Ovary (tissue), 9 donors: ENCODE data around the gene ATG14. TPM values are rescaled to one million over a fixed set of nuclear protein-coding genes. Genes with fewer than 3 reads are reported as not detected.

ENCODE experiments used
- DNase-seq, 5 donors: peaks; one replicate each; pipeline ENCODE4 v3.0.0-alpha.2; 2019 to 2020
- H3K27ac ChIP-seq, 2 donors: fragments of 200-600 bp; one replicate each; pipeline versions ENCODE4 v1.5.1 to v1.8.0; 2019 to 2022
- H3K27me3 ChIP-seq: fragments of 200-600 bp; one replicate; pipeline ENCODE4 v1.8.0; 2022
- H3K36me3 ChIP-seq: fragments of 200-600 bp; sonication (generic); one replicate; pipeline ENCODE4 v1.5.1; 2019
- H3K4me1 ChIP-seq: one replicate; pipeline ENCODE4 v1.8.1; 2013; ENCODE audit warnings: mild to moderate bottlenecking, moderate library complexity; ENCODE audit not compliant: insufficient read depth
- H3K4me3 ChIP-seq: fragments of 200-600 bp; sonication (generic); one replicate; pipeline ENCODE4 v1.5.1; 2017
- H3K9me3 ChIP-seq, 2 donors: fragments of 200-600 bp in 1 of 2; sonication (generic) in 1 of 2; one replicate each; pipeline versions ENCODE4 v1.5.1 to v1.8.1; 2013 to 2019; ENCODE audit warnings: mild to moderate bottlenecking in 1 of 2, moderate library complexity in 1 of 2
- CTCF ChIP-seq, 3 donors: fragments of 450-650 bp in 2 of 3; fragments of 200-600 bp in 1 of 3; IDR thresholded peaks; one replicate each; pipeline versions ENCODE4 v1.5.1 to v1.8.0; 2016 to 2022; ENCODE audit warnings: antibody characterized with exemption in 3 of 3, mild to moderate bottlenecking in 1 of 3
- EP300 ChIP-seq: sonication (generic); formaldehyde crosslinking; IDR thresholded peaks from one replicate; pipeline ENCODE4 v1.6.1; 2017; ENCODE audit warnings: antibody characterized with exemption
- POLR2A ChIP-seq: fragments of 450-650 bp; IDR thresholded peaks from one replicate; pipeline ENCODE4 v1.6.1; 2017; ENCODE audit warnings: antibody characterized with exemption, mild to moderate bottlenecking, moderate library complexity
- WGBS, 3 donors: extraction: QIAGEN DNeasy Blood & Tissue Kit in 1 of 3; methylation state at CpG; one replicate each; pipeline versions ENCODE4 v1.1.5 to v1.1.7; 2013 to 2017; 5-methylcytosine and 5-hydroxymethylcytosine counted together
- intact Hi-C, 4 donors: fragments of 100-400 bp; cut with DNase I; formaldehyde crosslinking; loops; one replicate each; pipeline versions ENCODE4 v1.11.0 to v1.15.1; 2022 to 2023
- polyA plus RNA-seq, 2 donors: library from polyadenylated mRNA; stranded (reverse); fragments of 200-250 nt in 1 of 2; fragments of 350-450 nt in 1 of 2; fragmentation: Illumina TruSeq in 1 of 2; extraction: RNeasy Lipid Tissue Mini Kit (QIAGEN cat#74804) in 1 of 2; gene quantifications; one replicate each; pipeline ENCODE4 v1.2.3, GENCODE V29; 2013 to 2014
- total RNA-seq, 7 donors: library from RNA; depleted of rRNA in 2 of 7; stranded (reverse); fragments of >200 nt in 2 of 7; fragmentation: NEBNext Ultra II Directional in 3 of 7; extraction: Animal tissue kit (Norgen Biotek cat#: 25700) in 3 of 7; gene quantifications; one replicate each; pipeline versions ENCODE4 v1.1.0 to v1.2.4, GENCODE V29; 2016 to 2023
- donor health status: DM: no; HTN: no; CAD: no; lungs with moderate emphysema.
- donor health status: DM: no; HTN: no; CAD: no.
- donor health status: Bipolar disorder and iron deficiency.
- donor health status: DM: yes; HTN: yes; CAD: no.
- donor health status: DM: no; HTN: no; CAD: no.
- donor health status: DM: yes; HTN: yes; CAD: no.

ATG14 gene
- total and polyA plus RNA-seq, 9 donors = 9.5 to 22.5 (median 12.1) TPM

DNA sequence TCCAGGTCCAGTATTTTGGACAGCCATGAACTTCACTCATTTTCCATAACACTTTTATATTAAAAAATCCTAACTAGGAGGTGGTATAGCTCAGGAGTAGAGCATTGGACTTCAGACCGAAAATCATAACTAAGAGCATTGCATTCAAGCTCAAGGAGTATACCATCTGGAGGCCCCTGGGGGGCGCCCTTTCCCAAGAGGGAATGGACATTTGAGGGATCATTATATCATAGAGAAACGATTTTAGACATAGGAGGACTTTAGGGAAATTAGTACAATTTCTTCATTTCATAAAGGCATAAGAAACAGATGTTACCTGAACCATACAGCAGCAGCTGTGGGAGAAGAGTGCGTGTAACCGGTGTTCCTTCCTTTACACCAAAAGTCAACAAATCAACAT, 5.2 kb upstream of the ATG14 start:
- TF ChIP-seq CTCF (IDR thresholded peaks at IDR 0.05) = no peak
- TF ChIP-seq EP300 = no peak
- TF ChIP-seq POLR2A = no peak
- Histone ChIP-seq H3K4me3 (no peak overlapping the region), H3K36me3 (no peaks in the 10 kb centered on the region), H3K4me1 (no peaks in the 10 kb centered on the region), H3K27ac (no peak overlapping the region), H3K9me3 (no peaks in the 10 kb centered on the region), H3K27me3 (no peaks in the 10 kb centered on the region)
- intact Hi-C loops = no loop called here
- WGBS, 3 donors = 33 to 44% (median 36%) methylated on average over 5 of the region's 5 CpGs
- DNase-seq = no peak

DNA sequence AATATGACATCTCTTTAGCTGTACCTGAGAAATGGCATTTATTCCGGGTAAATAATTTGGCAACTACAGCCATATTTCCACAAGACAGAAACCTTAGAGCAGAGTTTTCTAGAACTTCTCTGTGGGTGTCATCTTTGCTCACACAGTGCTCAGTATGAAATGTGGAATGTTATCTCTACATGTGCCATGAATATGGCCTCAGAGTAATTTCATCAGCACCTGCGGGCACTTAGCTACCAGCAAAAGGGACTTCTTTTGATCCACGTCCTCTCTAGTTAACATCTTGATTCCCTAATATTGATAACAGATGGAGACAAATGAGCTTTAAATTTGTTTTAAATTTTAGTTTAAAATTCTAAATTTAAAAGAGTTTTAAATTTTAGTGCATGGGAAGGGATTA, 2.9 kb upstream of the ATG14 start:
- TF ChIP-seq POLR2A (no peak), CTCF (IDR thresholded peaks at IDR 0.05) (no peak), EP300 (no peak)
- intact Hi-C loops = loop anchor here in 1 of 4 donors (5.0 kb wide), 1 partner anchor 1247 kb away; no protein-coding TSS in a partner anchor
- H3K4me3 ChIP-seq = no peak overlapping the region

DNA sequence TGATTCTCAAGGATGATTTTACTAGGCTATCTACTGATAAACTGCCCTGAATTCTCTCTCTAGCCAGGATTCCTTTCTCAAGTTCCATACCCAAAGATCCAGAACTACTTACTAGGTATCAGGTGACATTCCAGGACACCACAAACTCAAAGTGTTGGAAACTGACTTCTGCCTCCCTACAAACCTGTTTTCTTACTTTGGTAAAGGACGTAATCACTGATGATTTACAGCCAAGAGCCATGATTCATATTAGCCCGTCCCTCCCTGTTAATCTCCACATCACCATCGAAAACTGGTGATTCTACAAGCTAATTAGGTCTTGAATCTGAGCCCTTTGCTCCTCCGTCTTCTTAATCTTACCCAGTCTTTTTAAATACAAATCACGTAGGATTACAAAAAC, 1.0 kb upstream of the ATG14 start:
- WGBS, 3 donors = 24 to 28% (median 27%) methylated on average over 5 of the region's 5 CpGs
- TF ChIP-seq POLR2A (no peak), CTCF (IDR thresholded peaks at IDR 0.05) (no peak), EP300 (no peak)

More for the DNA sequence above, 2.9 kb upstream of the ATG14 start:
- DNase-seq = no peak
- WGBS, 3 donors = 79 to 84% (median 81%) methylated on average over 3 of the region's 3 CpGs
- Histone ChIP-seq H3K4me1 (peaks cover 2% of the 10 kb centered on the region), H3K36me3 (no peaks in the 10 kb centered on the region), H3K27ac (no peak overlapping the region), H3K9me3 (no peaks in the 10 kb centered on the region), H3K27me3 (no peaks in the 10 kb centered on the region)

GRCh38 chr14:55410876-55411275, 754 bp downstream of the ATG14 start:
- intact Hi-C loops = loop anchor here in 1 of 4 donors (5.0 kb wide), 1 partner anchor 1244 kb away; no protein-coding TSS in a partner anchor
- DNase-seq = no peak
- TF ChIP-seq POLR2A (no peak), EP300 (no peak), CTCF (IDR thresholded peaks at IDR 0.05) (no peak)
- no peaks in the 10 kb centered on the region for H3K36me3 ChIP-seq
- 1 to 5% (median 1%) methylated on average over 4 of the region's 4 CpGs for WGBS, 3 donors
- no peaks in the 10 kb centered on the region for H3K9me3 ChIP-seq
- H3K27ac ChIP-seq = peak overlapping the region; percentile 71 to 88
- H3K4me1 ChIP-seq = peaks cover 2% of the 10 kb centered on the region
- peak overlapping the region; percentile 93 for H3K4me3 ChIP-seq
- no peaks in the 10 kb centered on the region for H3K27me3 ChIP-seq

More for the DNA sequence above, 1.0 kb upstream of the ATG14 start:
- DNase-seq = no peak
- Histone ChIP-seq H3K27me3 (no peaks in the 10 kb centered on the region), H3K27ac (no peak overlapping the region), H3K4me1 (peaks cover 2% of the 10 kb centered on the region), H3K9me3 (no peaks in the 10 kb centered on the region), H3K4me3 (no peak overlapping the region), H3K36me3 (no peaks in the 10 kb centered on the region)
- intact Hi-C loops = loop anchor here in 1 of 4 donors (5.0 kb wide), 1 partner anchor 1245 kb away; no protein-coding TSS in a partner anchor
